GM23338 (cell line): ENCODE measurements around the gene LRRC8B. TPM values are rescaled to one million over a fixed set of nuclear protein-coding genes. Genes with fewer than 3 reads are reported as not detected.
A peak's percentile ranks its signal among the peaks of the same experiment; 100 is the strongest.

ENCODE experiments used
- ATAC-seq: fragments of 200-7000 bp; cut with Tn5 transposase; 3 replicates; pipeline ENCODE4 v1.9.1; 2020
- DNase-seq: peaks from one replicate; pipeline ENCODE4 v3.0.0-alpha.2; 2015; ENCODE audit warnings: low spot score
- H2AFZ ChIP-seq: fragments of 200-600 bp; sonication (generic); 2 replicates; pipeline ENCODE4 v1.8.0; 2016; ENCODE audit warnings: antibody characterized with exemption, mild to moderate bottlenecking, moderate library complexity
- H3F3A ChIP-seq: fragments of 200-600 bp; sonication (generic); replicated peaks from 2 replicates; pipeline ENCODE4 v1.8.0; 2017; ENCODE audit warnings: antibody characterized with exemption, mixed run types, low read depth
- H3K27ac ChIP-seq: fragments of 200-600 bp; sonication (generic); 2 replicates; pipeline ENCODE4 v1.6.1; 2016; ENCODE audit warnings: low read depth
- H3K27me3 ChIP-seq: fragments of 200-600 bp; sonication (generic); 2 replicates; pipeline ENCODE4 v1.8.0; 2016; ENCODE audit warnings: mild to moderate bottlenecking, mixed run types, moderate library complexity; ENCODE audit not compliant: insufficient read depth
- H3K36me3 ChIP-seq: fragments of 200-600 bp; sonication (generic); 2 replicates; pipeline ENCODE4 v1.8.0; 2016; ENCODE audit warnings: mild to moderate bottlenecking; ENCODE audit not compliant: insufficient read depth
- H3K4me1 ChIP-seq: fragments of 200-600 bp; sonication (generic); 2 replicates; pipeline ENCODE4 v1.8.0; 2016; ENCODE audit warnings: mild to moderate bottlenecking, moderate library complexity; ENCODE audit not compliant: insufficient read depth
- H3K4me2 ChIP-seq: fragments of 200-600 bp; sonication (generic); 2 replicates; pipeline ENCODE4 v1.7.1; 2017; ENCODE audit warnings: mixed run types
- H3K4me3 ChIP-seq: fragments of 200-600 bp; sonication (generic); 2 replicates; pipeline ENCODE4 v1.6.1; 2016; ENCODE audit warnings: mixed run types
- H3K79me2 ChIP-seq: fragments of 200-600 bp; sonication (generic); replicated peaks from 2 replicates; pipeline ENCODE4 v1.8.0; 2017; ENCODE audit warnings: mild to moderate bottlenecking; ENCODE audit not compliant: insufficient read depth
- H3K9me2 ChIP-seq: fragments of 200-600 bp; sonication (generic); 2 replicates; pipeline ENCODE4 v1.8.0; 2017; ENCODE audit not compliant: insufficient read depth
- H4K20me1 ChIP-seq: fragments of 200-600 bp; sonication (generic); replicated peaks from 2 replicates; pipeline ENCODE4 v1.8.0; 2017; ENCODE audit warnings: mild to moderate bottlenecking; ENCODE audit not compliant: insufficient read depth
- H3K27ac Mint-ChIP-seq: 2 replicates; pipeline ENCODE4 v1.8.0; 2020; ENCODE audit warnings: inconsistent platforms, mild to moderate bottlenecking, moderate library complexity, mixed read lengths
- H3K27me3 Mint-ChIP-seq: 3 replicates; pipeline ENCODE4 v1.8.0; 2022; ENCODE audit warnings: low read depth, mild to moderate bottlenecking, moderate library complexity, mixed read lengths, inconsistent platforms; ENCODE audit not compliant: insufficient read depth, poor library complexity
- H3K36me3 Mint-ChIP-seq: 3 replicates; pipeline ENCODE4 v1.8.0; 2021; ENCODE audit warnings: low read depth, mild to moderate bottlenecking, inconsistent platforms, moderate library complexity, mixed read lengths
- H3K4me1 Mint-ChIP-seq: 3 replicates; pipeline ENCODE4 v1.8.0; 2020; ENCODE audit warnings: mild to moderate bottlenecking, inconsistent platforms, mixed read lengths
- H3K4me3 Mint-ChIP-seq: 3 replicates; pipeline ENCODE4 v1.8.0; 2021; ENCODE audit warnings: moderate library complexity, mild to moderate bottlenecking, inconsistent platforms, mixed read lengths
- H3K9me3 Mint-ChIP-seq: 3 replicates; pipeline ENCODE4 v1.8.0; 2020; ENCODE audit warnings: moderate library complexity, mild to moderate bottlenecking, inconsistent platforms, mixed read lengths
- EZH2 ChIP-seq: fragments of 200-600 bp; sonication (generic); IDR thresholded peaks from one replicate; pipeline ENCODE4 v1.8.0; 2017; ENCODE audit warnings: antibody characterized with exemption, mild to moderate bottlenecking, low read depth; ENCODE audit not compliant: unreplicated experiment
- EZH2phosphoT487 ChIP-seq: fragments of 200-600 bp; sonication (generic); IDR thresholded peaks from one replicate; pipeline ENCODE4 v1.8.1; 2018; ENCODE audit warnings: antibody characterized with exemption; ENCODE audit not compliant: unreplicated experiment
- POLR2AphosphoS5 ChIP-seq: IDR thresholded peaks from 2 replicates; pipeline ENCODE4 v1.6.1; 2016; ENCODE audit warnings: antibody characterized with exemption, low read depth
- REST ChIP-seq: IDR thresholded peaks from one replicate; pipeline ENCODE4 v1.6.1; 2018; ENCODE audit warnings: antibody characterized with exemption; ENCODE audit not compliant: unreplicated experiment
- ZNF331 ChIP-seq: fragments of 250-450 bp; sonication (Bioruptor Pico); IDR thresholded peaks from 2 replicates; pipeline ENCODE4 v1.5.0; 2020; ENCODE audit warnings: low read depth, mild to moderate bottlenecking, moderate library complexity
- polyA plus RNA-seq: library from polyadenylated mRNA; unstranded; fragments of >200 nt; fragmentation: Nextera tagmentation; extraction: Ambion mirVana; gene quantifications from 2 replicates; pipeline ENCODE4 v1.2.1, GENCODE V29; 2016
- total RNA-seq: library from RNA; depleted of rRNA; stranded (reverse); fragments of >200 nt; shearing (Covaris generic); gene quantifications from 2 replicates; pipeline ENCODE4 v1.2.3, GENCODE V29; 2014
- TF ChIP-seq, protein P1 (sequence below): IDR thresholded peaks from 2 replicates; pipeline ENCODE4 v1.6.1; 2016; ENCODE audit warnings: antibody characterized with exemption
- TF ChIP-seq, protein P2 (sequence below): fragments of 250-450 bp; sonication (Bioruptor Pico); IDR thresholded peaks from 2 replicates; pipeline ENCODE4 v1.5.0; 2020; ENCODE audit warnings: mild to moderate bottlenecking, moderate library complexity

Gene LRRC8B
- total and polyA plus RNA-seq, 2 experiments from 2014 or later, result 9.0 to 26.5 TPM

DNA sequence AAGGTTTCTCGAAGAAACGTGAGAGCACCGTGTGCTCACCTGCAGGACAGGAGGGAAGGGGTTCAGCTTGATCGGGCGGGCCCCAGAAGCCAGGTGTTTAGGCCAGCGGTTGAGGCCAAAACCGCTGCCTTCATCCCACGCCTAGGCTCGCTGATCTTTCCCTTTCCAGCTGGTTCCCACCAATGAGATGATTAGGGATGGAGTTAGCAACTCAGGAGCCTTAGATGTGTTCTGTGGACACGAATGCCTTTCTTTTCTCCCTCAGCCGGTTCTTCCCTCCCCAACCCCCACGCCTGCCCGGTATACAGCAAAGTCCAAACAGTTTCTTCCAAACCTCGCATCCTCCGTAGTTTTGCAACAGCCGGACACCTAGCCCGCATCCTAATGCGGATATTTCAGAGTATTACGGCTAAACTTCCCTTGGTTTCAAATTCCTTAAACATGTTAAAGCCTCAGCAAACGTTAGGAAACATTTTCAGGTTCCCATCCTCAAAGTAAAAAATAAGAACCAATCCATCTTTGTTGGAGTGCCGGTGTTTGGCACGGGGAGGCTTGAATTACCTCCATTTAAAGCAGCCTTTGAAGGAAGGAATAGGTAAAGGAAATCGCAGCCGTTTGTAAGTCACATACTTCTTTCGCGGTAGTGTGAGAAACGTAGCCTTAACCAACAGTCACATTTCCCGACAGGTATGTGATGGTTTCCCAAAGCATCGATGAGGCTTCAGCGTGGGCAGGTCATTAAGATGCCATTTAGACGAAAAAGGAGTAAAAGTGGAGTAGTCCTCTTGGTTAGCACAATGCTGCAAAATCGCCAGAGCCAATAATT, 109.4 kb downstream of the LRRC8B start:
- 0 out of 2 replicates have a peak, but pooled peaks cover 5% of the 10 kb centered on the region for H3F3A ChIP-seq
- Mint-ChIP-seq H3K4me1 (peaks cover 18% of the 10 kb centered on the region), H3K27ac (no peak overlapping the region), H3K27me3 (peaks cover 19% of the 10 kb centered on the region), H3K36me3 (no peaks in the 10 kb centered on the region), H3K9me3 (no peaks in the 10 kb centered on the region), H3K4me3 (peak overlapping the region; percentile 83)
- DNase-seq, result peak; percentile 56
- H3K36me3 ChIP-seq, result no peaks in the 10 kb centered on the region
- H2AFZ ChIP-seq, result peak overlapping the region; percentile 67
- H3K9me2 ChIP-seq, result no peaks in the 10 kb centered on the region
- peaks cover 18% of the 10 kb centered on the region for H3K4me1 ChIP-seq
- TF ChIP-seq EZH2 (peak; percentile 36), POLR2AphosphoS5 (no peak)
- no peaks in the 10 kb centered on the region for H3K79me2 ChIP-seq
- no peak overlapping the region for H3K27ac ChIP-seq
- peak overlapping the region; percentile 79 for H3K4me3 ChIP-seq
- ATAC-seq, result peak; percentile 38
- H4K20me1 ChIP-seq, result no peaks in the 10 kb centered on the region
- peaks cover 46% of the 10 kb centered on the region for H3K27me3 ChIP-seq
- peak overlapping the region; percentile 88 for H3K4me2 ChIP-seq

DNA sequence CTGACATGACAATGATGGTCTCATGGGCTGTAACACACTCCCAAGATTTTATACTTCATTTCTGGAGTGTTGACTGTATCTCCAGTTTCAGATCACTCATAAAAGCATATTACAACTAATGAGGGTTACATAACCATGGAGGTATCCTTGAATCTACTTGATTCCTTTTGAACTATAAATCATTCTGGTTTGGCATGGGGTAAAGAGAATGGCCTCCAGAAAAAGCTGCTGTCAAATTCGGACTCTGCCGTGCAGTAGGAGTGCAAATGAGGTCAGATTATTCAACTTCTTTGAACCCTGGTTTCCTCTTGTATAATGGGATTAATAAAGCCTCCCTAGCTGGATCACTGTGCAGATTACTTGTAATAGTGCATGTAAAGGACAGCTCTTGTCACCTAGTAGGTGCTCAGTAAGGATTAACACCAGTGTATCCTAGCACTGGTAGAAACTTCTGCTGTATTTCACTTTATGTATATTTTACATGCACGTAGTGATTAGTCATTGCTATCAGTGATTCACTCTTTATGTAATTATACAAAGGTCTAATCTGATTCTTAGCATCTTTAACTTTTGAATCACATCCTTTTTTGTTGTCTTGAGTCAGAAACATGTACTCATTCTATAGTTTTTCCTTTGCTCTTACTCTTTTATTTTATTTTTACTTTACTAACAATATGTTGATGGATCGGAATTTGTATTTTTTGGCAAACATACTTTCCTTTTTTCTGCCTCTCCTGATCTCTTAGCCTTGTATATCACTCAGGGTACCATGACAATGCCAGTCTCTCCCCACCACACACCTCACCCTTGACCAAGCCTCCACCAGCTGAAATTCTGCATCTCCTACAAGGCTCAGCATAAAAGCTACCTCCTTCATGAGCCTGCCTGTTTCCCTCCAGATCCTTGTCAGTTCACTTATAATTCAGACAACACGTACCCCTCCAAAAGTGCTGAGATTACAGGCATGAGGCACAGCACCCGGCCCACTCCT, 111.5 kb downstream of the LRRC8B start:
- no peak overlapping the region for H3K4me3 ChIP-seq
- 0 out of 2 replicates have a peak, but pooled peaks cover 5% of the 10 kb centered on the region for H3F3A ChIP-seq
- H4K20me1 ChIP-seq, result no peaks in the 10 kb centered on the region
- H3K79me2 ChIP-seq, result no peaks in the 10 kb centered on the region
- no peak for DNase-seq
- H2AFZ ChIP-seq, result no peak overlapping the region
- H3K9me2 ChIP-seq, result no peaks in the 10 kb centered on the region
- no peak overlapping the region for H3K27ac ChIP-seq
- peaks cover 19% of the 10 kb centered on the region for H3K27me3 Mint-ChIP-seq
- no peak overlapping the region for H3K27ac Mint-ChIP-seq
- no peaks in the 10 kb centered on the region for H3K36me3 ChIP-seq
- ATAC-seq, result no peak
- H3K4me1 ChIP-seq, result peaks cover 18% of the 10 kb centered on the region
- no peak overlapping the region for H3K4me3 Mint-ChIP-seq
- no peaks in the 10 kb centered on the region for H3K9me3 Mint-ChIP-seq
- peaks cover 18% of the 10 kb centered on the region for H3K4me1 Mint-ChIP-seq
- H3K27me3 ChIP-seq, result peaks cover 42% of the 10 kb centered on the region
- no peaks in the 10 kb centered on the region for H3K36me3 Mint-ChIP-seq
- no peak overlapping the region for H3K4me2 ChIP-seq
- TF ChIP-seq, protein P1, sequence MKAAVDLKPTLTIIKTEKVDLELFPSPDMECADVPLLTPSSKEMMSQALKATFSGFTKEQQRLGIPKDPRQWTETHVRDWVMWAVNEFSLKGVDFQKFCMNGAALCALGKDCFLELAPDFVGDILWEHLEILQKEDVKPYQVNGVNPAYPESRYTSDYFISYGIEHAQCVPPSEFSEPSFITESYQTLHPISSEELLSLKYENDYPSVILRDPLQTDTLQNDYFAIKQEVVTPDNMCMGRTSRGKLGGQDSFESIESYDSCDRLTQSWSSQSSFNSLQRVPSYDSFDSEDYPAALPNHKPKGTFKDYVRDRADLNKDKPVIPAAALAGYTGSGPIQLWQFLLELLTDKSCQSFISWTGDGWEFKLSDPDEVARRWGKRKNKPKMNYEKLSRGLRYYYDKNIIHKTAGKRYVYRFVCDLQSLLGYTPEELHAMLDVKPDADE, result no peak
- TF ChIP-seq POLR2AphosphoS5, result no peak
- no peak for TF ChIP-seq EZH2phosphoT487
- TF ChIP-seq REST, result no peak
- TF ChIP-seq ZNF331, result no peak
- TF ChIP-seq, protein P2, sequence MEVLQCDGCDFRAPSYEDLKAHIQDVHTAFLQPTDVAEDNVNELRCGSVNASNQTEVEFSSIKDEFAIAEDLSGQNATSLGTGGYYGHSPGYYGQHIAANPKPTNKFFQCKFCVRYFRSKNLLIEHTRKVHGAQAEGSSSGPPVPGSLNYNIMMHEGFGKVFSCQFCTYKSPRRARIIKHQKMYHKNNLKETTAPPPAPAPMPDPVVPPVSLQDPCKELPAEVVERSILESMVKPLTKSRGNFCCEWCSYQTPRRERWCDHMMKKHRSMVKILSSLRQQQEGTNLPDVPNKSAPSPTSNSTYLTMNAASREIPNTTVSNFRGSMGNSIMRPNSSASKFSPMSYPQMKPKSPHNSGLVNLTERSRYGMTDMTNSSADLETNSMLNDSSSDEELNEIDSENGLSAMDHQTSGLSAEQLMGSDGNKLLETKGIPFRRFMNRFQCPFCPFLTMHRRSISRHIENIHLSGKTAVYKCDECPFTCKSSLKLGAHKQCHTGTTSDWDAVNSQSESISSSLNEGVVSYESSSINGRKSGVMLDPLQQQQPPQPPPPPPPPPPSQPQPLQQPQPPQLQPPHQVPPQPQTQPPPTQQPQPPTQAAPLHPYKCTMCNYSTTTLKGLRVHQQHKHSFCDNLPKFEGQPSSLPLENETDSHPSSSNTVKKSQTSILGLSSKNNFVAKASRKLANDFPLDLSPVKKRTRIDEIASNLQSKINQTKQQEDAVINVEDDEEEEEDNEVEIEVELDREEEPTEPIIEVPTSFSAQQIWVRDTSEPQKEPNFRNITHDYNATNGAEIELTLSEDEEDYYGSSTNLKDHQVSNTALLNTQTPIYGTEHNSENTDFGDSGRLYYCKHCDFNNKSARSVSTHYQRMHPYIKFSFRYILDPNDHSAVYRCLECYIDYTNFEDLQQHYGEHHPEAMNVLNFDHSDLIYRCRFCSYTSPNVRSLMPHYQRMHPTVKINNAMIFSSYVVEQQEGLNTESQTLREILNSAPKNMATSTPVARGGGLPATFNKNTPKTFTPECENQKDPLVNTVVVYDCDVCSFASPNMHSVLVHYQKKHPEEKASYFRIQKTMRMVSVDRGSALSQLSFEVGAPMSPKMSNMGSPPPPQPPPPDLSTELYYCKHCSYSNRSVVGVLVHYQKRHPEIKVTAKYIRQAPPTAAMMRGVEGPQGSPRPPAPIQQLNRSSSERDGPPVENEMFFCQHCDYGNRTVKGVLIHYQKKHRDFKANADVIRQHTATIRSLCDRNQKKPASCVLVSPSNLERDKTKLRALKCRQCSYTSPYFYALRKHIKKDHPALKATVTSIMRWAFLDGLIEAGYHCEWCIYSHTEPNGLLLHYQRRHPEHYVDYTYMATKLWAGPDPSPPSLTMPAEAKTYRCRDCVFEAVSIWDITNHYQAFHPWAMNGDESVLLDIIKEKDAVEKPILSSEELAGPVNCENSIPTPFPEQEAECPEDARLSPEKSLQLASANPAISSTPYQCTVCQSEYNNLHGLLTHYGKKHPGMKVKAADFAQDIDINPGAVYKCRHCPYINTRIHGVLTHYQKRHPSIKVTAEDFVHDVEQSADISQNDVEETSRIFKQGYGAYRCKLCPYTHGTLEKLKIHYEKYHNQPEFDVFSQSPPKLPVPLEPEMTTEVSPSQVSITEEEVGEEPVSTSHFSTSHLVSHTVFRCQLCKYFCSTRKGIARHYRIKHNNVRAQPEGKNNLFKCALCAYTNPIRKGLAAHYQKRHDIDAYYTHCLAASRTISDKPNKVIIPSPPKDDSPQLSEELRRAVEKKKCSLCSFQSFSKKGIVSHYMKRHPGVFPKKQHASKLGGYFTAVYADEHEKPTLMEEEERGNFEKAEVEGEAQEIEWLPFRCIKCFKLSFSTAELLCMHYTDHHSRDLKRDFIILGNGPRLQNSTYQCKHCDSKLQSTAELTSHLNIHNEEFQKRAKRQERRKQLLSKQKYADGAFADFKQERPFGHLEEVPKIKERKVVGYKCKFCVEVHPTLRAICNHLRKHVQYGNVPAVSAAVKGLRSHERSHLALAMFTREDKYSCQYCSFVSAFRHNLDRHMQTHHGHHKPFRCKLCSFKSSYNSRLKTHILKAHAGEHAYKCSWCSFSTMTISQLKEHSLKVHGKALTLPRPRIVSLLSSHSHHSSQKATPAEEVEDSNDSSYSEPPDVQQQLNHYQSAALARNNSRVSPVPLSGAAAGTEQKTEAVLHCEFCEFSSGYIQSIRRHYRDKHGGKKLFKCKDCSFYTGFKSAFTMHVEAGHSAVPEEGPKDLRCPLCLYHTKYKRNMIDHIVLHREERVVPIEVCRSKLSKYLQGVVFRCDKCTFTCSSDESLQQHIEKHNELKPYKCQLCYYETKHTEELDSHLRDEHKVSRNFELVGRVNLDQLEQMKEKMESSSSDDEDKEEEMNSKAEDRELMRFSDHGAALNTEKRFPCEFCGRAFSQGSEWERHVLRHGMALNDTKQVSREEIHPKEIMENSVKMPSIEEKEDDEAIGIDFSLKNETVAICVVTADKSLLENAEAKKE (CRISPR knock-in tag), result no peak
